CD4-positive, alpha-beta T cell (primary cell): ENCODE data around the gene EXT2. TPM values are rescaled to one million over a fixed set of nuclear protein-coding genes. Genes with fewer than 3 reads are reported as not detected.

Experiments
- ATAC-seq: fragments of 200-7000 bp; cut with Tn5 transposase; one replicate; pipeline ENCODE4 v1.10.0; 2022; ENCODE audit warnings: mild to moderate bottlenecking; ENCODE audit not compliant: poor library complexity
- CTCF ChIA-PET: fragments of 350-600 bp; sonication (Branson Sonifier 250); formaldehyde crosslinking; loops from one replicate; lab custom pipeline; 2021; ENCODE audit warnings: antibody characterized with exemption, inconsistent platforms; lab: Charles Lee
- POLR2A ChIA-PET: fragments of 350-600 bp; sonication (Branson Sonifier 250); formaldehyde crosslinking; loops from one replicate; lab custom pipeline; 2021; ENCODE audit warnings: antibody characterized with exemption, inconsistent platforms; lab: Charles Lee
- DNase-seq, 14 experiments: peaks; one replicate each; pipeline ENCODE4 v3.0.0-alpha.2; 2013 to 2020; ENCODE audit warnings: mixed read lengths in 2 of 14
- H3K27ac ChIP-seq, 2 donors: one replicate each; pipeline versions ENCODE4 v1.5.1 to v1.7.0; 2013; ENCODE audit warnings: low read length in 2 of 2, low read depth in 1 of 2, mild to moderate bottlenecking in 1 of 2
- H3K27me3 ChIP-seq, 2 experiments: 1 replicate in 1 of 2; 2 replicates in 1 of 2; pipeline versions ENCODE4 v1.6.1 to v1.7.0; 2013; ENCODE audit warnings: low read length in 2 of 2, control low read depth in 1 of 2, mild to moderate bottlenecking in 1 of 2, moderate library complexity in 1 of 2; ENCODE audit not compliant: insufficient read depth in 2 of 2, control insufficient read depth in 1 of 2
- H3K36me3 ChIP-seq: one replicate; pipeline ENCODE4 v1.6.1; 2013; ENCODE audit warnings: low read length, control low read depth; ENCODE audit not compliant: insufficient read depth
- H3K4me1 ChIP-seq: one replicate; pipeline ENCODE4 v1.6.1; 2013; ENCODE audit warnings: low read length, control low read depth; ENCODE audit not compliant: insufficient read depth
- H3K4me3 ChIP-seq: one replicate; pipeline ENCODE4 v1.5.1; 2013; ENCODE audit warnings: mild to moderate bottlenecking, low read length, moderate library complexity
- H3K9me3 ChIP-seq, 2 experiments: 1 replicate in 1 of 2; 2 replicates in 1 of 2; pipeline versions ENCODE4 v1.6.1 to v1.7.0; 2013; ENCODE audit warnings: low read length in 2 of 2, mild to moderate bottlenecking in 2 of 2, control low read depth in 1 of 2, moderate library complexity in 1 of 2; ENCODE audit not compliant: control insufficient read depth in 1 of 2, insufficient read depth in 1 of 2
- H3K27ac Mint-ChIP-seq: one replicate; pipeline ENCODE4 v1.8.0; 2020; ENCODE audit warnings: mixed read lengths
- H3K27me3 Mint-ChIP-seq: one replicate; pipeline ENCODE4 v1.8.0; 2021; ENCODE audit warnings: mixed read lengths
- H3K36me3 Mint-ChIP-seq: one replicate; pipeline ENCODE4 v1.8.0; 2021; ENCODE audit warnings: low read depth, mixed read lengths
- H3K4me1 Mint-ChIP-seq: one replicate; pipeline ENCODE4 v1.8.0; 2021; ENCODE audit warnings: low read depth, mixed read lengths
- H3K4me3 Mint-ChIP-seq: one replicate; pipeline ENCODE4 v1.8.0; 2020; ENCODE audit warnings: mild to moderate bottlenecking, mixed read lengths
- H3K9me3 Mint-ChIP-seq: one replicate; pipeline ENCODE4 v1.8.0; 2020; ENCODE audit warnings: mixed read lengths
- intact Hi-C, 2 experiments: fragments of 100-400 bp; cut with DNase I in 1 of 2; cut with micrococcal nuclease in 1 of 2; formaldehyde crosslinking; loops; one replicate each; pipeline versions ENCODE4 v1.15.1 to v1.9.0; 2023 to 2025; cut with DNase I, micrococcal nuclease
- total RNA-seq, 174 experiments: library from RNA in 2 of 174; stranded (reverse) in 2 of 174; gene quantifications; one replicate each; pipeline ENCODE4 v1.2.3 and lab custom pipeline; 2021 to 2026
- TF ChIP-seq, protein P1 (sequence below): fragments of 200-600 bp; IDR thresholded peaks from one replicate; pipeline ENCODE4 v1.8.0; 2022; ENCODE audit warnings: antibody characterized with exemption, mild to moderate bottlenecking

The EXT2 gene
- total RNA-seq, 2 experiments from 2014 or later, result 17.1 to 17.5 TPM

DNA sequence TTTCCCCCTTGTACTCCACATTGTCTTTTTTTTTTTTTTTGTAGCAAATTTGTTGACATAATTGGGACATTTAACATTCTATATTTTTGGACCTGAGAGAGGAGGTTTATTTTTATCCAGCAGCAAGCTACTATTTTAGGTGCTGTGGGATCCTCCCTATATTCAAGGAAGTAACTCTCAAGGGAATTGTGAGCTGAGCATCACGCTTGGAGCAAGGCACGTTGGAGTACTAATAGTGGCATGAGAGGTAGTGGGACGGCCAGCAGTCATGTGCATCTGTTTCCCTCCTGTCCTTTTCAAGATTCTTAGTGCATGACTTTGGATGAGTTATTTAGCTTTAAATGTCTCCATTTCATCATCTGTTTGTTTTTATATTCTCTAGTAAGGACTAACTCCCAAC, 52.3 kb downstream of the EXT2 start:
- H3K4me3 Mint-ChIP-seq, result no peak overlapping the region
- H3K9me3 Mint-ChIP-seq, result peaks cover 8% of the 10 kb centered on the region
- TF ChIP-seq, protein P1, sequence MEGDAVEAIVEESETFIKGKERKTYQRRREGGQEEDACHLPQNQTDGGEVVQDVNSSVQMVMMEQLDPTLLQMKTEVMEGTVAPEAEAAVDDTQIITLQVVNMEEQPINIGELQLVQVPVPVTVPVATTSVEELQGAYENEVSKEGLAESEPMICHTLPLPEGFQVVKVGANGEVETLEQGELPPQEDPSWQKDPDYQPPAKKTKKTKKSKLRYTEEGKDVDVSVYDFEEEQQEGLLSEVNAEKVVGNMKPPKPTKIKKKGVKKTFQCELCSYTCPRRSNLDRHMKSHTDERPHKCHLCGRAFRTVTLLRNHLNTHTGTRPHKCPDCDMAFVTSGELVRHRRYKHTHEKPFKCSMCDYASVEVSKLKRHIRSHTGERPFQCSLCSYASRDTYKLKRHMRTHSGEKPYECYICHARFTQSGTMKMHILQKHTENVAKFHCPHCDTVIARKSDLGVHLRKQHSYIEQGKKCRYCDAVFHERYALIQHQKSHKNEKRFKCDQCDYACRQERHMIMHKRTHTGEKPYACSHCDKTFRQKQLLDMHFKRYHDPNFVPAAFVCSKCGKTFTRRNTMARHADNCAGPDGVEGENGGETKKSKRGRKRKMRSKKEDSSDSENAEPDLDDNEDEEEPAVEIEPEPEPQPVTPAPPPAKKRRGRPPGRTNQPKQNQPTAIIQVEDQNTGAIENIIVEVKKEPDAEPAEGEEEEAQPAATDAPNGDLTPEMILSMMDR, result no peak
- CTCF ChIA-PET, result no interaction called here
- Histone ChIP-seq H3K36me3 (peaks cover 38% of the 10 kb centered on the region), H3K4me1 (no peaks in the 10 kb centered on the region), H3K27me3 (no peaks in the 10 kb centered on the region), H3K9me3 (no peaks in the 10 kb centered on the region), H3K27ac (no peak overlapping the region), H3K4me3 (no peak overlapping the region)
- no peak for ATAC-seq
- H3K4me1 Mint-ChIP-seq, result no peaks in the 10 kb centered on the region
- intact Hi-C loops, result no loop called here
- H3K36me3 Mint-ChIP-seq, result peaks cover 97% of the 10 kb centered on the region
- no peaks in the 10 kb centered on the region for H3K27me3 Mint-ChIP-seq
- no peak for DNase-seq
- no peak overlapping the region for H3K27ac Mint-ChIP-seq
- POLR2A ChIA-PET, result no interaction called here

DNA sequence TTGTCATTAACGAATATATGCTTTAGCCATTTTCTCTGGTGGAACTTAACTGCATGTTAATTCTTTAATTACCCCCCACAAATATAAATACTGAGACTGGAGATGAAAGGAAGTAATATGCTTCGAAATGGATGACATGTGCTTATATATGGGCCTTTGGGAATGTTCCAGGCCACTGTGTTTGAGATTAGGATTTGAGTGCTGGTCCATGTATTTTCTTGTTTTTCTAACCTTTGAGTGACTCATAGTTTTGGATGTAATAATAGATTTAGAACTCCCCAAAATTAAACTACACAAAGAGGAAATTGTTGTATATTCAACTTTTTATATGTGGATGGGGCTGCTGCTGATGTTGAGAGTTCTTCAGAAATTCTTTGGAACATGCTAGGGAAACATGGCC, 54.2 kb downstream of the EXT2 start:
- H3K4me3 Mint-ChIP-seq, result no peak overlapping the region
- no peak for DNase-seq
- ATAC-seq, result no peak
- Histone ChIP-seq H3K9me3 (no peaks in the 10 kb centered on the region), H3K4me3 (no peak overlapping the region), H3K36me3 (peaks cover 24% of the 10 kb centered on the region), H3K4me1 (no peaks in the 10 kb centered on the region), H3K27ac (no peak overlapping the region), H3K27me3 (no peaks in the 10 kb centered on the region)
- H3K36me3 Mint-ChIP-seq, result peaks cover 97% of the 10 kb centered on the region
- H3K27me3 Mint-ChIP-seq, result no peaks in the 10 kb centered on the region
- H3K9me3 Mint-ChIP-seq, result peaks cover 9% of the 10 kb centered on the region
- ChIA-PET POLR2A (no interaction called here), CTCF (no interaction called here)
- intact Hi-C loops, result no loop called here
- TF ChIP-seq, protein P1, result no peak
- H3K27ac Mint-ChIP-seq, result no peak overlapping the region
- H3K4me1 Mint-ChIP-seq, result peaks cover 3% of the 10 kb centered on the region

DNA sequence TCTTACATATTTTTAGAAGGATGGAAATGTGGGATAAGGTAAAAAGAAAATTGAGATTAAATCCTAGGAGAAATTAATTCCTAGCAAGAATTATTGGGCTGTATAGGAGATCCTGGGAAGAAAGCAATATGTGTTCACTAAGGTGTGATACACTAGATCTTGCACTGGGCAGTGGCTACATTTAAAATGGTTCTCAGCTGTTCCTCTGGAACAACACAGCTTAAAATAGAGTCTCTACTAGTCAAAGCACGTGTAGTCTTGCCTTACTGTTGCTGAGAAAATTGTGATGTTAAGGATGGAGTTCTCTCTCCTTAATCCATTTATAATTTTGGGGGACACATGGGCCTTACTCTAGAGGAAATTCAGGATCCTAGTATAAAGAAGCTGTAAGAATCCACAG, 54.9 kb downstream of the EXT2 start:
- ATAC-seq, result no peak
- no peak overlapping the region for H3K4me3 ChIP-seq
- H3K36me3 Mint-ChIP-seq, result peaks cover 97% of the 10 kb centered on the region
- POLR2A ChIA-PET, result no interaction called here
- CTCF ChIA-PET, result no interaction called here
- no peak overlapping the region for H3K27ac ChIP-seq
- H3K36me3 ChIP-seq, result peaks cover 24% of the 10 kb centered on the region
- H3K27me3 ChIP-seq, result no peaks in the 10 kb centered on the region
- H3K9me3 Mint-ChIP-seq, result peaks cover 9% of the 10 kb centered on the region
- intact Hi-C loops, result no loop called here
- peaks cover 10% of the 10 kb centered on the region for H3K4me1 Mint-ChIP-seq
- H3K4me1 ChIP-seq, result no peaks in the 10 kb centered on the region
- H3K9me3 ChIP-seq, result no peaks in the 10 kb centered on the region
- no peak overlapping the region for H3K27ac Mint-ChIP-seq
- TF ChIP-seq, protein P1, result no peak
- no peak overlapping the region for H3K4me3 Mint-ChIP-seq
- H3K27me3 Mint-ChIP-seq, result no peaks in the 10 kb centered on the region
- DNase-seq, result no peak
